ENCODE data around the gene TSNAX.

The TSNAX gene

GRCh38 chr1:231528172-231529029 is at the start of gene TSNAX:
Gene TSNAX (plus strand): TSS chr1:231528669. CDS start chr1:231528811, 142 bp downstream.
- in situ Hi-C loops (cut with MboI; ENCODE audit: low pct_unique_long_range_greater_than_20kb, low sequenced_read_pairs, unreplicated experiment), result loop anchor here (10.0 kb wide), 1 partner anchor 114 kb away; no protein-coding TSS in a partner anchor
- no peak for TF ChIP-seq CTCF (IDR thresholded peaks at IDR 0.05; ENCODE audit: extremely low read depth, insufficient read depth, missing control alignments)
- DNase-seq (ENCODE audit: low spot score), result peak; percentile 90

GRCh38 chr1:231478811-231479210 is 49.7 kb upstream of the TSNAX start:
- no peak for DNase-seq (ENCODE audit: low spot score)
- in situ Hi-C loops (cut with MboI; ENCODE audit: low pct_unique_long_range_greater_than_20kb, low sequenced_read_pairs, unreplicated experiment), result no loop called here
- TF ChIP-seq CTCF (IDR thresholded peaks at IDR 0.05; ENCODE audit: extremely low read depth, insufficient read depth, missing control alignments), result no peak

GRCh38 chr1:231480008-231480407 is 48.5 kb upstream of the TSNAX start:
- in situ Hi-C loops (cut with MboI; ENCODE audit: low pct_unique_long_range_greater_than_20kb, low sequenced_read_pairs, unreplicated experiment), result no loop called here
- no peak for DNase-seq (ENCODE audit: low spot score)
- TF ChIP-seq CTCF (IDR thresholded peaks at IDR 0.05; ENCODE audit: extremely low read depth, insufficient read depth, missing control alignments), result no peak

- in situ Hi-C loops (cut with MboI; ENCODE audit: low pct_unique_long_range_greater_than_20kb, low sequenced_read_pairs, unreplicated experiment), result no loop called here
- DNase-seq (ENCODE audit: low spot score), result no peak
- TF ChIP-seq CTCF (IDR thresholded peaks at IDR 0.05; ENCODE audit: extremely low read depth, insufficient read depth, missing control alignments), result no peak
Measured at GRCh38 chr1:231481289-231481688, 47.2 kb upstream of the TSNAX start.

- in situ Hi-C loops (cut with MboI; ENCODE audit: low pct_unique_long_range_greater_than_20kb, low sequenced_read_pairs, unreplicated experiment), result no loop called here
- no peak for DNase-seq (ENCODE audit: low spot score)
- TF ChIP-seq CTCF (IDR thresholded peaks at IDR 0.05; ENCODE audit: extremely low read depth, insufficient read depth, missing control alignments), result no peak
Measured at GRCh38 chr1:231485029-231485784, 43.3 kb upstream of the TSNAX start.

- in situ Hi-C loops (cut with MboI; ENCODE audit: low pct_unique_long_range_greater_than_20kb, low sequenced_read_pairs, unreplicated experiment), result no loop called here
- no peak for DNase-seq (ENCODE audit: low spot score)
- TF ChIP-seq CTCF (IDR thresholded peaks at IDR 0.05; ENCODE audit: extremely low read depth, insufficient read depth, missing control alignments), result no peak
Measured at GRCh38 chr1:231487019-231487418, 41.5 kb upstream of the TSNAX start.
